Endothelial cell of umbilical vein (primary cell): Measurements from ENCODE around the gene JAZF1. TPM values are rescaled to one million over a fixed set of nuclear protein-coding genes. Genes with fewer than 3 reads are reported as not detected.

Source experiments
- BruUV-seq: library from RNA; stranded (reverse); fragments of 400-500 nt; replicated peaks from 2 replicates; lab custom pipeline; 2021; lab: Mats Ljungman, UMichigan
- CTCF ChIA-PET: fragments of 300-600, 350-600 bp; sonication (Branson Sonifier 250); formaldehyde crosslinking; loops from one replicate; lab custom pipeline; 2021; ENCODE audit warnings: antibody characterized with exemption, inconsistent platforms; lab: Charles Lee
- POLR2A ChIA-PET: fragments of 300-600, 350-600 bp; sonication (Branson Sonifier 250); formaldehyde crosslinking; loops from one replicate; lab custom pipeline; 2021; ENCODE audit warnings: antibody characterized with exemption, inconsistent platforms; lab: Charles Lee
- DNase-seq: peaks from one replicate; pipeline ENCODE4 v3.0.0-alpha.2; 2011; ENCODE audit warnings: low read depth, low spot score
- FAIRE-seq: peaks from 2 replicates; lab custom pipeline; 2011; peaks lifted over from hg19 to GRCh38; lab: Jason Lieb, UNC
- H2AFZ ChIP-seq: 2 replicates; pipeline ENCODE4 v1.6.0; 2012; ENCODE audit warnings: low read depth, low read length, control low read depth, inconsistent platforms
- H3K27ac ChIP-seq: 2 replicates; pipeline ENCODE4 v1.5.1; 2011; ENCODE audit warnings: low read depth, mild to moderate bottlenecking, control low read depth, low read length, moderate library complexity; ENCODE audit not compliant: insufficient read depth
- H3K27me3 ChIP-seq, 2 experiments: 2 replicates each; pipeline versions ENCODE4 v1.6.0 to v1.6.1; 2011; ENCODE audit warnings: low read length in 2 of 2, mixed read lengths in 1 of 2; ENCODE audit not compliant: control insufficient read depth in 2 of 2, insufficient read depth in 2 of 2
- H3K36me3 ChIP-seq, 2 experiments: 2 replicates in 1 of 2; 3 replicates in 1 of 2; pipeline ENCODE4 v1.5.1; 2011; ENCODE audit warnings: low read length in 2 of 2, mild to moderate bottlenecking in 1 of 2, moderate library complexity in 1 of 2; ENCODE audit not compliant: control insufficient read depth in 2 of 2, insufficient read depth in 2 of 2; ENCODE audit errors: extremely low read depth in 1 of 2
- H3K4me1 ChIP-seq: 3 replicates; pipeline ENCODE4 v1.5.1; 2011; ENCODE audit warnings: mild to moderate bottlenecking, low read length; ENCODE audit not compliant: control insufficient read depth, insufficient read depth; ENCODE audit errors: extremely low read depth
- H3K4me2 ChIP-seq: 2 replicates; pipeline ENCODE4 v1.6.1; 2011; ENCODE audit warnings: low read length, control low read depth, mixed read lengths; ENCODE audit not compliant: insufficient read depth
- H3K4me3 ChIP-seq, 3 experiments: fragments of 200-600 bp in 1 of 3; sonication (generic), shearing (Covaris generic) in 1 of 3; replicated peaks in 1 of 3; 2 replicates each; pipeline ENCODE4 v1.5.1; 2011 to 2016; ENCODE audit warnings: control low read depth in 3 of 3, low read length in 3 of 3, mild to moderate bottlenecking in 2 of 3, inconsistent platforms in 1 of 3, low read depth in 1 of 3, moderate library complexity in 1 of 3; ENCODE audit not compliant: insufficient read depth in 1 of 3
- H3K79me2 ChIP-seq: 2 replicates; pipeline ENCODE4 v1.6.0; 2012; ENCODE audit warnings: low read length, inconsistent platforms; ENCODE audit not compliant: control insufficient read depth, insufficient read depth
- H3K9ac ChIP-seq: replicated peaks from 2 replicates; pipeline ENCODE3; 2011; ENCODE audit warnings: low read length, control low read depth; ENCODE audit not compliant: insufficient read depth; ENCODE audit errors: extremely low read depth
- H3K9me1 ChIP-seq: replicated peaks from 3 replicates; pipeline ENCODE4 v1.6.0; 2011; ENCODE audit warnings: mild to moderate bottlenecking, low read length; ENCODE audit not compliant: control insufficient read depth, insufficient read depth; ENCODE audit errors: extremely low read depth
- H3K9me3 ChIP-seq: replicated peaks from 2 replicates; pipeline ENCODE4 v1.5.1; 2012; ENCODE audit warnings: low read length, inconsistent platforms; ENCODE audit not compliant: control insufficient read depth, insufficient read depth
- H4K20me1 ChIP-seq: replicated peaks from 2 replicates; pipeline ENCODE3; 2011; ENCODE audit warnings: mild to moderate bottlenecking, low read length; ENCODE audit not compliant: control insufficient read depth, insufficient read depth; ENCODE audit errors: extremely low read depth
- EZH2 ChIP-seq: IDR thresholded peaks from 2 replicates; pipeline ENCODE4 v1.6.1; 2012; ENCODE audit warnings: borderline replicate concordance, low read depth, mild to moderate bottlenecking, moderate library complexity, low read length, inconsistent platforms; ENCODE audit not compliant: severe bottlenecking
- FOS ChIP-seq: IDR thresholded peaks from 2 replicates; pipeline ENCODE4 v1.6.1; 2011; ENCODE audit warnings: mild to moderate bottlenecking, low read length, moderate library complexity, borderline replicate concordance; ENCODE audit not compliant: insufficient read depth
- POLR2A ChIP-seq: IDR thresholded peaks from 2 replicates; pipeline ENCODE4 v1.6.1; 2012; ENCODE audit warnings: low read depth, mild to moderate bottlenecking, control low read depth, low read length
- POLR2AphosphoS5 ChIP-seq: IDR thresholded peaks from 2 replicates; pipeline ENCODE4 v1.6.1; 2012; ENCODE audit warnings: low read depth, mild to moderate bottlenecking, control low read depth, low read length, moderate library complexity; ENCODE audit not compliant: insufficient read depth
- dilution Hi-C: fragments of 300-500 bp; cut with MboI; formaldehyde crosslinking; loops from one replicate; pipeline ENCODE4 v1.15.0; 2019; ENCODE audit warnings: low sequenced_read_pairs; ENCODE audit not compliant: extremely low pct_ligation_motif_present
- intact Hi-C: fragments of 100-400 bp; cut with micrococcal nuclease; formaldehyde crosslinking; loops from one replicate; pipeline ENCODE4 v1.10.0; 2022
- polyA plus RNA-seq, 4 experiments: library from polyadenylated mRNA; depleted of rRNA in 3 of 4; stranded (reverse) in 3 of 4; unstranded in 1 of 4; fragments of >200 nt; gene quantifications; 2 replicates each; pipeline versions ENCODE4 v1.2.1 to v1.2.3, GENCODE V29; 2011 to 2012; ENCODE audit warnings: missing spikeins in 1 of 4
- total RNA-seq: library from RNA; stranded (reverse); gene quantifications from 2 replicates; pipeline ENCODE4 v1.2.3, GENCODE V29; 2021
- TF ChIP-seq, protein P1 (sequence below), 2 donors: IDR thresholded peaks; 1 replicate in 1 of 2; 2 replicates in 1 of 2; pipeline ENCODE4 v1.5.1; 2011; ENCODE audit warnings: low read length in 2 of 2, mild to moderate bottlenecking in 2 of 2, moderate library complexity in 2 of 2, control low read depth in 1 of 2, inconsistent platforms in 1 of 2, low read depth in 1 of 2; ENCODE audit not compliant: insufficient read depth in 1 of 2; ENCODE audit errors: extremely low read depth in 1 of 2

The JAZF1 gene
- total and polyA plus RNA-seq, 2 donors (not counting 3 experiments of a cell fraction or from before 2014, with no cell fraction given): 2.5 to 16.9 TPM

GRCh38 chr7:27970350-27970749 lies 210.2 kb downstream of the JAZF1 start:
- Histone ChIP-seq H3K9ac (no peak overlapping the region), H2AFZ (no peak overlapping the region), H3K4me2 (no peak overlapping the region), H3K79me2 (no peaks in the 10 kb centered on the region), H3K36me3 (no peaks in the 10 kb centered on the region), H3K9me3 (no peaks in the 10 kb centered on the region), H3K4me3 (no peak overlapping the region), H3K27ac (no peak overlapping the region), H4K20me1 (no peaks in the 10 kb centered on the region), H3K9me1 (no peaks in the 10 kb centered on the region), H3K4me1 (no peaks in the 10 kb centered on the region), H3K27me3 (no peaks in the 10 kb centered on the region)
- intact Hi-C loops: no loop called here
- TF ChIP-seq POLR2AphosphoS5: no peak
- TF ChIP-seq, protein P1, sequence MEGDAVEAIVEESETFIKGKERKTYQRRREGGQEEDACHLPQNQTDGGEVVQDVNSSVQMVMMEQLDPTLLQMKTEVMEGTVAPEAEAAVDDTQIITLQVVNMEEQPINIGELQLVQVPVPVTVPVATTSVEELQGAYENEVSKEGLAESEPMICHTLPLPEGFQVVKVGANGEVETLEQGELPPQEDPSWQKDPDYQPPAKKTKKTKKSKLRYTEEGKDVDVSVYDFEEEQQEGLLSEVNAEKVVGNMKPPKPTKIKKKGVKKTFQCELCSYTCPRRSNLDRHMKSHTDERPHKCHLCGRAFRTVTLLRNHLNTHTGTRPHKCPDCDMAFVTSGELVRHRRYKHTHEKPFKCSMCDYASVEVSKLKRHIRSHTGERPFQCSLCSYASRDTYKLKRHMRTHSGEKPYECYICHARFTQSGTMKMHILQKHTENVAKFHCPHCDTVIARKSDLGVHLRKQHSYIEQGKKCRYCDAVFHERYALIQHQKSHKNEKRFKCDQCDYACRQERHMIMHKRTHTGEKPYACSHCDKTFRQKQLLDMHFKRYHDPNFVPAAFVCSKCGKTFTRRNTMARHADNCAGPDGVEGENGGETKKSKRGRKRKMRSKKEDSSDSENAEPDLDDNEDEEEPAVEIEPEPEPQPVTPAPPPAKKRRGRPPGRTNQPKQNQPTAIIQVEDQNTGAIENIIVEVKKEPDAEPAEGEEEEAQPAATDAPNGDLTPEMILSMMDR (IDR thresholded peaks at IDR 0.05; ENCODE audit: extremely low read depth in 1 of 2, insufficient read depth in 1 of 2, low read depth in 1 of 2, low read length in 2 of 2): no peak
- no peak for TF ChIP-seq EZH2
- CTCF ChIA-PET: interaction anchor here (1.3 to 1.7 kb wide), 2 partner anchors 9 to 91 kb away, joined by 3 to 4 read pairs; no protein-coding TSS in a partner anchor
- FAIRE-seq (no peak), DNase-seq (no peak)
- BruUV-seq: no TSS peak
- dilution Hi-C loops: no loop called here
- POLR2A ChIA-PET: no interaction called here

DNA sequence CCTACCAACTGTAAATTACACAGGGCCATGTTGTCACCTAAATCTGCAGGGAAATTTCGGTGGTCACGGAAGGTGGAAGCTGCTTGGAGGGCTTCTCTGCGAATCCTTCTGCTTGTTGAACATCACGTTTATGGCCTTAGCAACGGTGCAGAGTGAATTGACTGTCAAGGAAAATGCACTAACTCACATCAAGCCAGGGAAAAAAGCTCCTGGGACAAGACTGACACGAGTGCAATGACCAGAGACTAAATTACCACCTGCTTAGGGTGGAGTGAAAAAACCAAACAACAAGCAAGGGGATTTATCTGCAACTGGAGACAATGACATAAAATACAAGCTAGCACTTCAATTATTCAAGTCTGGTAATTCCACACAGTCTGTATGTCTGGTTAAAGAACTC lies 211.2 kb downstream of the JAZF1 start:
- TF ChIP-seq, protein P1 (IDR thresholded peaks at IDR 0.05; ENCODE audit: extremely low read depth in 1 of 2, insufficient read depth in 1 of 2, low read depth in 1 of 2, low read length in 2 of 2): no peak
- TF ChIP-seq EZH2 (no peak), POLR2A (no peak), FOS (no peak)
- Histone ChIP-seq H3K27ac (no peak overlapping the region), H3K9ac (no peak overlapping the region), H3K36me3 (no peaks in the 10 kb centered on the region), H3K79me2 (no peaks in the 10 kb centered on the region), H3K4me2 (no peak overlapping the region), H3K4me3 (no peak overlapping the region), H2AFZ (no peak overlapping the region), H3K4me1 (no peaks in the 10 kb centered on the region), H4K20me1 (no peaks in the 10 kb centered on the region), H3K27me3 (no peaks in the 10 kb centered on the region), H3K9me3 (no peaks in the 10 kb centered on the region), H3K9me1 (no peaks in the 10 kb centered on the region)
- FAIRE-seq (no peak), DNase-seq (no peak)
- CTCF ChIA-PET: interaction anchor here (1.7 kb wide), 1 partner anchor 92 kb away, joined by 4 read pairs; no protein-coding TSS in a partner anchor
- POLR2A ChIA-PET: no interaction called here
- dilution Hi-C loops: no loop called here
- BruUV-seq: no TSS peak
- intact Hi-C loops: no loop called here
